Hypothalamus (tissue), 51 donors: ENCODE data around the gene PDE8A.
"Not testable (repeated sequence)": the region's sequence is repeated elsewhere in the genome, so short reads cannot be mapped to it uniquely, and the experiment has no call there.

Experiments
- DNase-seq, 51 donors: peaks; one replicate each; lab custom pipeline; 2025; lab: John Stamatoyannopoulos, UW

Gene PDE8A

DNA sequence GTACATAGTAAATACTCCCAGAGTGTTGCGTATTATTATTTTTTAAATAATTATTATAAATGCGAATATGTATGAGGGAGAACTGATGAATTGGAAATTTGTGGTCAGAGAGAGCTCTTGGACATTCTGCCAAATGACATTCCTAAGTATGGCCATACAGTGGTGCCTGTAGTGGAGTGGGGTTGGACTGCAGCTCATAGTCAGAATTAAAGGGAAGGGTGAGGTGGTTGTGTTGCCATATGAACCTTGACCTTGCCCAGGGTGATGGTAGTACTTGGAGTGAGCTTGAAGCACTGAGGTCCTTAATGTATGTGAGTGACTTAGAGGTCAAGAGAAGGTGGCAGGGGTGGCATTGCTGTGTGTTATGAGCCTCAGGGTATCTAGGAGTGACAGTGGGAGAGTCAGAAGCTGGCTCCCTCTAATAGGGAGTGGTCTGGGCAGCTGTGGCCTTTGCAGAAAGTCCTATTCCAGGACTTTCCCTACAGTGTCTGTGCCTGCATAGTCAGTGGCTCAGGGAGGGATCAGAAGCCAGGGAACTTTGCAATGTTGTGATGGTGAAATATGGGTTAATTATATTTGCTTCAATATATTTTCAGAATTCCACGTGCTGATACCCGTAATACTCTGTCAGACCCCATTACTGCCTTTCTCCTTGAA, 26.2 kb downstream of the PDE8A start:
- no peak for DNase-seq

DNA sequence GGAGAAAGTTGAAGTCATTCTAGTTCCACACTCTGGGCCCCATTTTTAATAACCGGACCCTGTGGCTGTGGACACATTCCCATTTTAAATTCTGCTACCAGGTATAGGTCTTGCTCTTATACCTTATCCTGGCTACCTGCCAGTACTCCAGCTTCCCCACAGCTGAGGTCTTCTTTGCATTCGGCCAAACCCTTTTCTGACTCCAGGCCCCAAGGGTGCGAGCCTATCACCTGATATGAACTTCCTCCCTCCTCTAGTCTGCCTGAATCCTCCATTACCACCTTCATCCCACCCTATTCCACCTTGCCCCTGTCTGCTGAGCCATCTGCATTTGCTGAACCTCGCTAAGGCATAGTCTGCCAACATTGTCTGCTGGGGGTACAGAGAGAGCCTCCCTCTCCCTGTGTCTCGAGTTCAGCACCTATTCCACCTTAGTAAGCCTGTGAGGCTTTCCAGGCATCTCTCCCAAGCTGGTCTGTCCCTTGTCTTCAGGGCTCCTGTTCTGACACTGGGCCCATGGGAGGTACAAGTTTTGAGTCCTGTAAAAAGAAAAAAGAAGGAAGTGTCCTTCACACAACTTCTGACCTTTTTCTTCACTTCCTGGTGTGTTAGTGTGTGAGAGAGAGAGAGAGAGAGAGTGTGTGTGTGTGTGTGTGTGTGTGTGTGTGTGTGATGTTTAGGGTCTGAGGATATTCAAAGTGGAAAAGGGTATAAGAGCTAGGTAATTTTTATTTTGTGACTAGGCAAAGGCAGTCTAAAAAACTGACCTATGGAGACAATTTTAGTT, 27.0 kb downstream of the PDE8A start:
- DNase-seq, result no peak

DNA sequence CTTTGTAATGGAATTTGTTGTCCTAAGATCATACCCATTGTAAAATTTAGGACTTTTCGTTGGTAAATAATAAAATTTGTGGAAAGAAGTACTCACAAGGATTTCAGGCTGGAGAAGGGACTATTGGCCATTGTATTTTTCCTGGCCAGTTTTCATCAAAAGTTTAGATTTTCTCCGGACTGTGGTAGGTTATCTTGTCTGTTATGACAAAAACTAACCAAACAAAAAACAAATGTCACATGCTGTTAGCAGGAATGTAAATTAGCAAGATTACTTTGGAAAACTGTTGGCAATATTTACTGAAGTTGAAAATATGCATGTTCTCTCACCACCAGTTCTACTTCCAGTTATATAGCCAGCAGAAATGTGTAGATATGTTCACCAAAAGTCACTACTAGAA, 27.8 kb downstream of the PDE8A start:
- DNase-seq, result no peak

DNA sequence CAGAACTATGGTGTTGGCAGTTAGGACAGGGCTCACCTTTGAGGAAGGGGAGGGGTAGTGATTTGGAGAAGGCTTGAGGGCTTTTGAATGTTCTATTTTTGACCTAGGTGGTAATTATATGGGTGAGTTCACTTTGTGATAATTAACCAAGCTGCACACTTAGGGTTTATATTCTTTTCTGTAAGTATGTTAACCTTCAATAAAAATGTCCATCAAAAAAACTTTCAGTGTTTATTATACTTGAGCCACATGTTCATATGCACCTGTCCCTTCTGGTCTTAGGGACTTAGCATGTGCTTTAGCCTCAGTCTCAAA, 28.4 kb downstream of the PDE8A start:
- DNase-seq, result no peak

DNA sequence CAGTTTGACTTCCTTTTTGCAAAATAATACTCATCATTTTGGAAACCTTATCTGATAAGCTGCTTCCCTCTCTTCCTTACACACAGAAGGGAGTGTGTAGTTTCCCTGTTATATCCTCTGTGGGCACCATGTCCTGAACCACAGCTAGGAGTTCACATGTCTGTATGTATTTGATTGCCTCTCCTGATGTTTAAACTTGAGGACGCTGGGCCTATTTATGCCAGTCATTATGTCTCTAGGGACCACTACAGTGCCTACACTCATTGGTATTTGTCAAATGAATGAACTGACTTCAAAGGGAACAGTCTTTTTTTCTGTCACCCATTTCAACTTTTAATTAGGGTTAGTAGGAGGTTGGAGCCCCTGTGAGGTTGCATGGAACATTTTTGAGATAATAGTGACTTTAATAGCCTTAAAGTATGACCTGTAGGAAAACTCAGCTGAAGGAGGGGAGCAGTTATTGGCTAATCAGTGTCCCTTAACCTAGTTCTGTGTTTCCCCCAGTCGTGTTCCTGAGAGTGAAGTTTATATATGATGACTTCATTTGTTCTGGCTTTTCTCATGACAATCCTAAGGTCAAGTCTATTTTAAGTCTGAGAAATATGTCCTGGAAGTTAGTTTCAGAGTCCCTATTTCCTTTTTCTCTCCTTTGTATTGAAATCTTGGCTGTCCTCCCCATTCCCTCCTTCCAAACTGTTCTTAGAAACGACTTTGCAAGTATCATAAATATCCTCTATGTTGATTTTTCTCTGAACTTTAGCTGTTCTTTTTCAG, 28.9 kb downstream of the PDE8A start:
- peak in 1 of 51 donors; percentile 40 for DNase-seq

DNA sequence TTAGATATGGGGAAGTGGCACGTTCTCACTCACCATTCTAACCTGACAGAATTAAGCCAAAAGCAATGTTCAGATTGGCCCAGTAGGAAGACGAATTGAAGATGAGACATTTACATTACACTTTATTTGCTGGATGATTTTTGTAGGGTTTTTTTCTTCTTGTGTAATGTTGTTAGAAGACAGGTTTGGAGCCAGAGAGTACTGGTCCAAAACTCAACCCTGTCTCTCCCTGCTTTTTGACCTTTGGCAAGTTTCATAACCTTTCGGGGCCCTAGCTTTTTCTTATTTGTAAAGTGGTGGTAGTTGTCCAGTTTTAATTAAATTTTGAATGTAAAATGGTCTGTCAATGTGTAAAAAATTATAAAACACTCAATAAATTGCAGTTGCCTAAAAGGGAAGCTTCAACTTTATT, 29.5 kb downstream of the PDE8A start:
- no peak for DNase-seq

DNA sequence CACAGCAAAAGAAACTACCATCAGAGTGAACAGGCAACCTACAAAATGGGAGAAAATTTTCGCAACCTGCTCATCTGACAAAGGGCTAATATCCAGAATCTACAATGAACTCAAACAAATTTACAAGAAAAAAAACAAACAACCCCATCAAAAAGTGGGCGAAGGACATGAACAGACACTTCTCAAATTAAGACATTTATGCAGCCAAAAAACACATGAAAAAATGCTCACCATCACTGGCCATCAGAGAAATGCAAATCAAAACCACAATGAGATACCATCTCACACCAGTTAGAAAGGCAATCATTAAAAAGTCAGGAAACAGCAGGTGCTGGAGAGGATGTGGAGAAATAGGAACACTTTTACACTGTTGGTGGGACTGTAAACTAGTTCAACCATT, 30.1 kb downstream of the PDE8A start:
- not testable (repeated sequence) for DNase-seq

DNA sequence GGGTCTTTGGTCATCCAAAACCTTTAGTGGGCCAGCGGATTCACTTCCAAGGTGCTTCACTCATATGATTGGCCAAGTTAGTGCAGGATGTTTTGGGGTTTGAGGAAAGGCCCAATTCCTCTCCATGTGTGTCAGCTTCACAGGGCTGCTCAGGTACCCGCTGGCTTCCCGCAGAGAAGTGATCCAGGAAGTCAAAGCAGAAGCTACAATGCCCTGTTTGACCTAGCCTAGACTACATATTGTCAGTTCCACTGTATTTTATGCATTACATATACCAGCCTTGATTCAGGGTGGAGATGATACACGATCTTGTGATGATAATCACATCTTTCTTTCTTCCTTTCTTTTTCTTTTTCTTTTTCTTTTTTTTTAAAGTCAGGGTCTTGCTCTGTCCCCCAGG, 32.1 kb downstream of the PDE8A start:
- no peak for DNase-seq

DNA sequence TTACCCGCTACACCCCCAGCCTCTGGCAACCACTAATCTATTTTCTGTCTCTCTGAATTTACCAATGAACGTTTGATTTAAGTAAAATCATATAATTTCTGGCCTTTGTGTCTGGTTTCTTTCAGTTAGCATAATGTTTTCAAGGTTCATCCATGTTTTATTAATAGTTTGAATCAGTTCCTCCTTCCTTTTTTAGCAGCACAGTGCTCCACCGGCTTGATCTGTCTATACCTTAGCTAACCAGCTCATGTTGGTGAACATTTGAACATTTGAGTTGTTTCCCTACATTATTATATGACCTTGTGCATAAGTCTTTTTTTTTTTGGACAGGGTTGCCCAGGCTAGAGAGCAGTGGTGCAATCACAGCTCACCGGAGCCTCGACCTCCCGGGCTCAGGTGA, 33.3 kb downstream of the PDE8A start:
- no peak for DNase-seq

DNA sequence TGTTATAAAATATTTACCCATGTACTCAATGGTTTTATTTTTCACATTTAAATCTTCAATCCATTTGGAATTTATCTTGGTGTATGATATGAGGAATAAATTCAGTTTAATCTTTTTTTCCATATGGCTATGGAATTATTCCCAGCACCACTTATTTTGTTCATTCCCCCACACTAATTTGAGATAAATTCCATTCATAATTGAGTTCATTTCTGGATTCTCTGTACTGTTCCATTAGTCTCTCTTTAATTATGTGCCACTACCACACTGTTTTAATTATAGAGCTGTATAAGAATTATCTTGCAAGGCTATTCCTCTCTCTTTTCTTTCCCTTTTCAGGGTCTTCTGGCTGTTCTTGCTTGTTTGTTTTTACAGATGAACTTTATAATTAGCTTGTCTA, 34.6 kb downstream of the PDE8A start:
- no peak for DNase-seq

DNA sequence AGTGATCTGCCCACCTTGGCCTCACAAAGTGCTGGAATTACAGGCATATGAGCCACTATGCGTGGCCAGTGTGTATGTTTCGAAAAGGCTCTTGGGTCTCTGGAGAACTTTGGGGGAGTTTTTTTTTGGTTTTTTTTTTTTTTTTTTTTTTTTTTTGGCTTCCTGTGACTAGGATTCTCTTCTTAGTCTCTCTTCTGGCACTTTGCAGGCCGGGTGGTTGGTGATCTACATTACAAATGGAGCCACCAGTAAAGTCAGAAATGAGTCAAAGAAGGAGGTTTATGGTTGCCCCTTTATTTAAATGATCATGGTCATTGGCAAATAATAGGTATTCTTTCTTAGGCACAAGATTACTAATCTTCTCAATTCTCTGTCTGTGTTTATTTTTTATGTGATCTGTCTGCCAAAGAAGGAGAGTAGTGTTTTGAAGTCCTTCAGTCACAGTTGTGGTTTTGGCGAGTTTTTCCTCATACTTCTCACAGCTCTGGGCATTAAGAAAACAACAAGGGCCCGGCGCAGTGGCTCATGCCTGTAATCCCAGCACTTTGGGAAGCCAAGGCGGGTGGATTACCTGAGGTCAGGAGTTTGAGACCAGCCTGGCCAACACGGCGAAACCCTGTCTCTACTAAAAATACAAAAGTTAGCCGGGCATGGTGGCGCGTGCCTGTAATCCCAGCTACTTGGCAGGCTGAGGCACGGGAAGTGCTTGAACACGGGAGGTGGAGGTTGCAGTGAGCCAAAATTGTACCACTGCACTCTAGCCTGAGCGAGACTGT, 38.3 kb downstream of the PDE8A start:
- no peak for DNase-seq

DNA sequence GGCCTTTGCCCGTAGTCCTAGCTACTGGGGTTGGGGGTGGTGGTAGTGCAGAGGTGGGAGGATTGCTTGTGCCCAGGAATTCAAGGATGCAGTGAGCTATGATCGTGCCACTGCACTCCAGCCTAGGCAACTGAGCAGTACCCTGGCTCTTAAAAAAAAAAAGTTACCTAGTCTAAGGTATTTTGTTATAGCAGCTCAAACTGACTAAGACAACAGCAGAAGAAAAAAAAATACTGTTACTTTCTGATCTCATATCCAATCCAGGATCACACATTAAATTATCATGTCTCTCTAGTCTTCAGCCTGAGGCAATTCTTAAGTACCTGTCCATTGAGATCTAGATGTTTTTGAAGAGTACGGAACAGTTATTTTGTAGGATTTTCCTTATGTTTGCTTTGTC, 39.8 kb downstream of the PDE8A start:
- no peak for DNase-seq

DNA sequence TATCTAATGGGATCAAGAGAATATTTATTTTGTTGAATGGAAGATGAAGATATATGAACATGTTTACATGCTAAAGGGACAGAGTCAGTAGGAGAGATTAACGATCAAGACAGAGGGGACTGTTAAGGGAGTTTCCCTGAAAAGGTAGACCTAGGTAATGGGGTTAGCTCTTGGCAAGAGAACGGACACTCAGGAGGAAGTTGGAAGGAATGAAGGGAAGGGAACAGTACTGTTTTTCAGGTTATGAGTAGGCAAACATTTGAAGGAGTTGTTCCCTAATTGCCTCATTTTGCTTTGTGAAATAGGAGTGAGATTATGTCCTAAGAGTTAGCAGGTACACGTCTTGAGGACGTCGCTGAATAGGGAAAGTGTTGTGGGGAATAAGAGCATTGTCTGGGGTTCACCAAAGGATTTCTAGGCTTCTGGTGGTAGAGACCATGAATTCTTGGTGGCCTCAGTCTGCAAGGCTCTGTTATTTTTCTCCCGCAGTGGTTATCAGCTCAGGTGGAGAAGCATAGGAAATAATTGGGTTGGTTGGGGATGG, 41.3 kb downstream of the PDE8A start:
- no peak for DNase-seq

DNA sequence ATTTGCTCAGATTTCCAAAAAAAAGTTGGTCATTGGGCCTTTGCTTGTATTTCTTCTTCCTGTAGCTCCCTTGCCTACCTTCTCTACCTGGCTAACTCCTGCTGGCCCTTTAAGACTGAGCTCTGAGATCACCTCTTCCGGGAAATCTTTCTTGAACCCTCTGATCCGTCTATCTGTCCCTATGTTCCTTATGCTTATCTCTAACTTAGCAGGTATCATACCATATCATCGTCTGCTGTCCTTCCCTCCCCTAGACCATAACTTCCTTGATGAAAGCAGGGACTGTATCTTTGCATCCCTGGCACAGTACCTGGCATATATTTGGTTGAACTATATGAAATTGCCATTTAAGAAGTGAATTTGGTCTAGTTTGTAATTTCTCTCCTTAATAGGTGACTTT, 42.3 kb downstream of the PDE8A start:
- no peak for DNase-seq

DNA sequence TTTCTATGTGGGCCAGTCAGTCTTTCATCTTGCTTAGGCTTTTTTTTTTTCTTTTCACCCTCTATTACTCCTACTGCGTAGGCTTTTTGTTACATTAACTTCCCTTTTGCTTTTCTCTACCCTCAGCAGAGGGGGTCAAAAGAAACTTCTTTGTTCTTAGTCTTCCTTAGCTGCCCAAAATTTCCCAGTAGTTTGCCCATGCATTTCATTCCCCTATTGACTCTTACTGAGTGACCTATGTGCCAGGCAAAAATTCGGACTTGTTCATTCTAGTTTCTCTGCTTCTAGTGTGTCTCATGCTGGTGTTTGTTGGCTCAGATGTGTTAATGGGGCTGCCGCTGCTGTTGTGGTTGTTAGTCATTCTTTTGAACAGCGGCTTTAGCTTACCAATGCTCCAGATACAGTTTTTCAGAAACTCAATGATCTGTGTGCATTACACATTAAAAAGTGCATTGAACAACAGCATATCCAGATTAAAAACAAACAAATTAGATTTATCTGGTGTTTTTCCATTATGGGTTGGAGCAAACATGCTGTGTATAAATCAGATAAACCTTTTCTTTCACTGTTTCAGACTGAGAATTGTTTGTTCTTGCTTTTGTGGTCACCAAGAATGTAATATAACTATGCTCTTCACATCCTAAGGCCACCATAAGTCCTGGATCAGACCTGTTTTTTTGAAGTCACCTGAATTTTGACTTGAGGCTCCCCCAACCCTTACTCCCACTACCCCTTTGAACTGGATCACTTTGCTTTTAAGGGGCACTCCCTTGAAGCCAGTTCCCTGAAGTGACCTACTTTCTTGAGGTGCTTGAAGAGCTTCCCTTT, 43.1 kb downstream of the PDE8A start:
- DNase-seq, result peak in 5 of 51 donors; percentile 16 to 35 (median 23)

DNA sequence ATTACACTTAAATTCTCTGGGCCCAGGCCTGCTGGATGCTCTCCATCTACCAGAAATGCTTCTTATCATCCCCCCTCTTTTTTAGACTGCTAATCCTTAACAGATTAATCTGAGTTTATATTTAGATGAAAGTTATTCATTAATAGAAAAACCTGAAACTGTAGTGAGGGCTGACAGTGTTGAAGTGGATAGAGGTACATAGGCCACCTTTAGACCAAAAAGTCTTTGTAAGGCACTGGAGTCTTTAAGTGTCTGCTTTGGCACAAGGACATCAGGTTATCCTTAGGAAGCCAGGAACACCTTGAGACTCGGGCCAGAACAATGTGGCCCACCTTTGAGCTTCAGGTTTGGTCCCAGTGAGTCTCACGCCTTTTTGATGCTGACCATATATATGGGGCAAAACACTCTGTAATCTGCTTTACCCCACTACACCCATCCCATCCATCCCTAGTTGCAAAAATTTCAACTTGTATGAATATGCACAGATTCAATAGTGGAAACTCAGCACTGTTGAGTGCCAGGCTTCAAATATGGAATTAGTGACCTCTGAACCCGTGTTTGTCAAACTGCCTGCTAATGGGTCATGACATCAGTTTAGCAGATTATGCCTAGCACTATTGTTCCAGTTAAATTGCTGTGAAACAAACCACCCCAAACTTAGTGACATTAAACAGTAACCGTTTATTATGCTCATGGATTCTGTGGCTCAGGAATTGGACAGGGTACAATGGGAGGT, 44.0 kb downstream of the PDE8A start:
- DNase-seq, result no peak

DNA sequence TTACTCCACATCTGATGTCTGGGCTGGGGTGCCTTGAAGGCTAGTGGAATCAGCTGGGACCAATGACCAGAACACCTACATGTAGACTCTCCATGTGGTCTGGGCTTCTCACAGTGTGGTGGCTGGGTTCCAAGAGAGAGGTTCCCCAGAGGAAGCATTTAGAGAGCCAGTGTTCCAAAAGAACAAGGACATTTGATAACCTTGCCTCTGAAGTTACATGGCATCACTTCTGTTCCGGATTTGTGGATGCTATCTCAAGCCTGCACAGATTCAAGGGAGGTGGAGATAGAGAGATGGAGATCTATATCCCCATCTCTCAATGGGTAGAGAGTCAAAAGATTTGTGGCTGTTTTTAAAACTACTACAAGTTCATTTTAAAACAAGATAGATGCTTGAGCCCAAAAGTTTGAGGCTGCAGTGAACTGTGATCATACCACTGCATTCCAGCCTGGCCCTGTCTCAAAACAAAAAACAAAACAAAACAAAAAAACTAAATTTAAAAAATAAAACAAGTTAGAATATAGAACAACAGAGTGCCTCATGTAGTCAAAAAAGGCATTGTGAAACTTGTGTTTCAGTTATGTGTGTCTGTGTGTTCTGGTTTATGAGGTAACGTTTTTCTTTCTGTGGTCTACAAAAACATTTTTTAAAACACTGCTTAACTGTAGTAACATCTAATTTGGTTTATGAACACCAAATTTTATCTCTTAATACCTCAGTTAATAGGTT, 44.8 kb downstream of the PDE8A start:
- DNase-seq, result peak in 1 of 51 donors; percentile 26

DNA sequence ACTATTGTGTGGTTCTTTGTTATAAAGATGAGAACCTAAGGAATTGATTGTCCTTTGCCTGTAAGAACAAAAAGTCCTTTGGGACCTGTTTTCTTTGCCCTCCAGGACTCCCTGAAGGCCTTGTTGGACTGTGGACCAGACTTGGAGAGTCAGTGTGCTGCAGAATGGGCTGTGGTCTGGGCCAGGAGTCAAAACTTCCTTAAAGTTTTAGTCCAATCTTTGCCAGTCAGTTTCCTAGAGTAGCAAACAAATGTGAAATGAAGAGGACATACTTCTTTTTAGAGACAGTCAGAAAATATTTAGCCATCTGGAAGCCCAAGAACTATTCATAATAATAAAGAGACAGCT, 45.4 kb downstream of the PDE8A start:
- DNase-seq, result peak in 3 of 51 donors; percentile 23 to 41 (median 37)

DNA sequence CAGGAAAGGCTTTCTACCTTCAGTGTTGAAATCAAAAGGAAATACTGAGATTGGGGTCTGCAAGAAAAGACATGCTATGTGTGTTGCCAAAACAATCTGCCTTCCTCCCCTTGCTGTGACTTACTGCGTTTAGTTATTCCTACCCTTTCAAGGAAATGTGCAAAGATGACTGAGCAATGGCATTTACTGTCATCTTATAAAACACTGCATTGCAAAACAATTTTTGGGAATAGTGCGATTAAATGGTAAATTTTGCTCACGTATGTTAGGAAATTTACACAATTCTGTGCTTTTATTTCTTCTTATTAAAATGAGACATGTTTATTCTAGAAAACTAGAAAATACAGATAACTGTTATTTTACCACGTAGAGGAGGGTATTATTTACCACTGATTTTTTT, 45.8 kb downstream of the PDE8A start:
- DNase-seq, result no peak
